ENCODE data around the gene NRN1L.
"Not testable (repeated sequence)": the region's sequence is repeated elsewhere in the genome, so short reads cannot be mapped to it uniquely, and the experiment has no call there.

Gene NRN1L

GRCh38 chr16:67884684-67885083 lies at the start of gene NRN1L:
TSS of gene NRN1L (plus strand) at chr16:67884885. CDS start at chr16:67884904, 19 bp downstream.
- DNase-seq: peak; percentile 84
- peaks cover 52% of the 10 kb centered on the region for H3K36me3 ChIP-seq (replicated peaks)
- no peak for TF ChIP-seq CTCF (IDR thresholded peaks at IDR 0.05; ENCODE audit: low read depth, low read length, missing control alignments)
- H3K4me3 ChIP-seq (ENCODE audit: low read depth, low read length): no peak within 1 kb of the TSS
- in situ Hi-C loops (cut with HindIII; ENCODE audit: low pct_ligation_motif_present, low sequenced_read_pairs): no loop called here
- H3K27ac ChIP-seq: no peak within 1 kb of the TSS
- H3K27me3 ChIP-seq (replicated peaks): no peaks in the 10 kb centered on the region

GRCh38 chr16:67837190-67837589 lies 47.5 kb upstream of the NRN1L start:
- H3K27ac ChIP-seq; DNase-seq; H3K36me3 ChIP-seq (replicated peaks); H3K4me3 ChIP-seq (ENCODE audit: low read depth, low read length); in situ Hi-C loops (cut with HindIII; ENCODE audit: low pct_ligation_motif_present, low sequenced_read_pairs); H3K27me3 ChIP-seq (replicated peaks): not testable (repeated sequence)

GRCh38 chr16:67837811-67838210 lies 46.9 kb upstream of the NRN1L start:
- no peak for DNase-seq
- no peaks in the 10 kb centered on the region for H3K36me3 ChIP-seq (replicated peaks)
- no peak for TF ChIP-seq CTCF (IDR thresholded peaks at IDR 0.05; ENCODE audit: low read depth, low read length, missing control alignments)
- in situ Hi-C loops (cut with HindIII; ENCODE audit: low pct_ligation_motif_present, low sequenced_read_pairs): no loop called here
- H3K27ac ChIP-seq: no peak overlapping the region
- H3K27me3 ChIP-seq (replicated peaks): no peaks in the 10 kb centered on the region
- H3K4me3 ChIP-seq (ENCODE audit: low read depth, low read length): no peak overlapping the region

GRCh38 chr16:67841198-67841815 lies 43.4 kb upstream of the NRN1L start:
- no peaks in the 10 kb centered on the region for H3K36me3 ChIP-seq (replicated peaks)
- in situ Hi-C loops (cut with HindIII; ENCODE audit: low pct_ligation_motif_present, low sequenced_read_pairs): no loop called here
- DNase-seq: no peak
- no peak for TF ChIP-seq CTCF (IDR thresholded peaks at IDR 0.05; ENCODE audit: low read depth, low read length, missing control alignments)
- no peaks in the 10 kb centered on the region for H3K27me3 ChIP-seq (replicated peaks)
- peak overlapping the region; percentile 96 for H3K27ac ChIP-seq
- peak overlapping the region; percentile 95 for H3K4me3 ChIP-seq (ENCODE audit: low read depth, low read length)

- Histone ChIP-seq H3K27me3 (replicated peaks) (no peaks in the 10 kb centered on the region), H3K36me3 (replicated peaks) (no peaks in the 10 kb centered on the region), H3K4me3 (ENCODE audit: low read depth, low read length) (peak within 1 kb of the TSS; percentile 95), H3K27ac (peak within 1 kb of the TSS; percentile 96)
- peak; percentile 87 for DNase-seq
- peak; percentile 87 for TF ChIP-seq CTCF (IDR thresholded peaks at IDR 0.05; ENCODE audit: low read depth, low read length, missing control alignments)
- in situ Hi-C loops (cut with HindIII; ENCODE audit: low pct_ligation_motif_present, low sequenced_read_pairs): no loop called here
These were observed 42.7 kb upstream of the NRN1L start, which contains the start of gene THAP11 for GRCh38 chr16:67841816-67842508. TSS of gene THAP11 (plus strand) at chr16:67842320. CDS start at chr16:67842555, 235 bp downstream.

- no peaks in the 10 kb centered on the region for H3K27me3 ChIP-seq (replicated peaks)
- no peaks in the 10 kb centered on the region for H3K36me3 ChIP-seq (replicated peaks)
- TF ChIP-seq CTCF (IDR thresholded peaks at IDR 0.05; ENCODE audit: low read depth, low read length, missing control alignments): peak; percentile 61
- peak overlapping the region; percentile 96 for H3K27ac ChIP-seq
- peak overlapping the region; percentile 95 for H3K4me3 ChIP-seq (ENCODE audit: low read depth, low read length)
- peak; percentile 41 for DNase-seq
- in situ Hi-C loops (cut with HindIII; ENCODE audit: low pct_ligation_motif_present, low sequenced_read_pairs): no loop called here
These were observed 42.0 kb upstream of the NRN1L start for GRCh38 chr16:67842509-67843342.
